ENCODE data around the gene RNF208. TPM values are rescaled to one million over a fixed set of nuclear protein-coding genes. Genes with fewer than 3 reads are reported as not detected.

RNF208 gene
- polyA plus RNA-seq, 1 donor from 2014 or later: 1.5 TPM

GRCh38 chr9:137174722-137175293 lies 47.2 kb downstream of the RNF208 start:
- Histone ChIP-seq H3F3A (ENCODE audit: insufficient read depth, low read length, poor library complexity, severe bottlenecking) (no peaks in the 10 kb centered on the region), H3K4me3 (ENCODE audit: low read length) (no peak overlapping the region), H3K9me2 (ENCODE audit: insufficient read depth, low read length) (no peaks in the 10 kb centered on the region), H2AFZ (ENCODE audit: low read depth, low read length) (no peak overlapping the region), H3K27ac (ENCODE audit: low read length) (no peak overlapping the region), H3K79me2 (replicated peaks; ENCODE audit: insufficient read depth, low read length) (no peaks in the 10 kb centered on the region), H3K27me3 (ENCODE audit: insufficient read depth, low read depth, low read length) (peaks cover 11% of the 10 kb centered on the region), H3K36me3 (ENCODE audit: insufficient read depth, low read length) (no peaks in the 10 kb centered on the region), H3K9ac (ENCODE audit: low read length) (no peak overlapping the region), H4K20me1 (ENCODE audit: insufficient read depth) (no peaks in the 10 kb centered on the region), H3K9me3 (ENCODE audit: low read length) (no peaks in the 10 kb centered on the region), H3K4me2 (ENCODE audit: low read length) (no peak overlapping the region)
- TF ChIP-seq MXI1 (conservative IDR thresholded peaks at IDR 0.05; ENCODE audit: poor library complexity, severe bottlenecking) (no peak), EZH2 (IDR thresholded peaks at IDR 0.05; ENCODE audit: borderline replicate concordance, insufficient read depth, low read length, poor library complexity, severe bottlenecking) (no peak)

DNA sequence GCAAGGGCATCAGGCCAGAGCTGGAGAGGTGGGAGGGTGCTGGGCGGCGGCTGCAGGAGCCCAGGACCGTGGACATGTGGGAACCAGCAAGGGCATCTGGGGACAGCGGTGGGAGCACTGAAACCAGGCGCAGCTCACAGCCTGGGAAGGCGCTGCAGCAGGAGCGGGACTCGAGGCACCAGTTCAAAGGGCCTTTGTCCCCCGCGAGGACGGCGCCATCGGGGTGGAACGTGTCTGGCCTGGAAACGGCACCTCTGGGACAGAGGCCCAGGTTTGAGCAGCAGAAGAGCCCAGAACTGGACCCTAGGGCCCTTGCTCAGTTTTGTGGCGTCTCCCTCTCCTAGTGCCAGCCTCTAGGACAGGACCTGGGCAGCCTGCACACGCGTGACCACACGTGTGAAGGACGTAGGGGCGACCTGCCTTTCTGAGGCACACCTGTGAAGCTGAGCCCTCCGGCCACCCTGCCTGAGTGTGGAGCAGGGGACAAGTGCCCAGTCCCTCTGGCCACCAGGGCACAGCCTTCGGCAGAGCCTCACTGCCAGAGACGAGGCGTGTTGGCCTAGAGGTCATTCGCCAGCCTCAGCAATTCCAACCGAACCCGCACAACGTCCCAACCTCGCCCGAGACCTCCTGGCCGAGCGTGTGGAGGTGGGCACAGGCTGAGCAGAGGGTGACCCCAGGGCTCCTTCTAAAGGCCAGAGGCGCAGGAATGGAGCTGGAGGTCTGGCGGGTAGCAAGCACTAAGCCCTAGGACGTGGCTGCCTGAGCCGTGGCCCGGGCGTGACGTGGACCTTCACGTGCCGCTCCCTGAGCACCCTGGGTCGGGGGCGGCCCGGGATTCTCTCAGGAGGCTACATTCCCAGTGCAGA lies 48.0 kb downstream of the RNF208 start:
- Histone ChIP-seq H3F3A (ENCODE audit: insufficient read depth, low read length, poor library complexity, severe bottlenecking) (no peaks in the 10 kb centered on the region), H3K9ac (ENCODE audit: low read length) (no peak overlapping the region), H3K4me3 (ENCODE audit: low read length) (no peak overlapping the region), H3K9me2 (ENCODE audit: insufficient read depth, low read length) (no peaks in the 10 kb centered on the region), H3K27me3 (ENCODE audit: insufficient read depth, low read depth, low read length) (peaks cover 13% of the 10 kb centered on the region), H2AFZ (ENCODE audit: low read depth, low read length) (no peak overlapping the region), H3K79me2 (replicated peaks; ENCODE audit: insufficient read depth, low read length) (no peaks in the 10 kb centered on the region), H4K20me1 (ENCODE audit: insufficient read depth) (no peaks in the 10 kb centered on the region), H3K9me3 (ENCODE audit: low read length) (no peaks in the 10 kb centered on the region), H3K27ac (ENCODE audit: low read length) (no peak overlapping the region), H3K36me3 (ENCODE audit: insufficient read depth, low read length) (no peaks in the 10 kb centered on the region), H3K4me2 (ENCODE audit: low read length) (no peak overlapping the region)
- TF ChIP-seq REST (IDR thresholded peaks at IDR 0.05; ENCODE audit: borderline replicate concordance) (no peak), SMC3 (conservative IDR thresholded peaks at IDR 0.05; ENCODE audit: poor library complexity) (no peak), MXI1 (conservative IDR thresholded peaks at IDR 0.05; ENCODE audit: poor library complexity, severe bottlenecking) (no peak), POLR2AphosphoS5 (IDR thresholded peaks at IDR 0.05) (no peak), RAD21 (conservative IDR thresholded peaks at IDR 0.05) (no peak), TAF1 (IDR thresholded peaks at IDR 0.05; ENCODE audit: low read depth) (no peak), CTCF (IDR thresholded peaks at IDR 0.05; ENCODE audit: poor library complexity, severe bottlenecking) (no peak), EP300 (conservative IDR thresholded peaks at IDR 0.05; ENCODE audit: poor library complexity, severe bottlenecking) (no peak), EZH2 (IDR thresholded peaks at IDR 0.05; ENCODE audit: borderline replicate concordance, insufficient read depth, low read length, poor library complexity, severe bottlenecking) (no peak)
